Measurements from ENCODE around the gene ATP1A2.

DNA sequence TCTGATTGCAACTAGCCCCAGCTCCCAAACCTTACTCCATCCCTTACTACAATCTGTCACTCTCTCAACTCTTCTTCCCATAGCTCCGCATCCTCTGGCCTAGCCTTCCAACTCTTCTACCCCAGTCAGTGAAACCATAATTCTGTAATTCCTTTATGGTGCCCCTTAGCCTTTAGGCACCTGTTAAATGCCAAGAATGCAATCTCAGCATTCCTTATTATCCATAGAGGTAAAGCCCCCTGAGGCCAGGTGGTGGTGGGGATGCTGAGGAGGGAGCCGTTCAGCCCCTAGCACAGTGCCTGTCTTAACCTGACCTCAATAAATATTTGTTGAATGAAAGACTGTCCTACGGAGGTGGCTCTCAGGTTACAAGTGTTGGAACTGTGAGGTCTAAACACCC, 14.0 kb downstream of the ATP1A2 start:
- TF ChIP-seq, protein P1, sequence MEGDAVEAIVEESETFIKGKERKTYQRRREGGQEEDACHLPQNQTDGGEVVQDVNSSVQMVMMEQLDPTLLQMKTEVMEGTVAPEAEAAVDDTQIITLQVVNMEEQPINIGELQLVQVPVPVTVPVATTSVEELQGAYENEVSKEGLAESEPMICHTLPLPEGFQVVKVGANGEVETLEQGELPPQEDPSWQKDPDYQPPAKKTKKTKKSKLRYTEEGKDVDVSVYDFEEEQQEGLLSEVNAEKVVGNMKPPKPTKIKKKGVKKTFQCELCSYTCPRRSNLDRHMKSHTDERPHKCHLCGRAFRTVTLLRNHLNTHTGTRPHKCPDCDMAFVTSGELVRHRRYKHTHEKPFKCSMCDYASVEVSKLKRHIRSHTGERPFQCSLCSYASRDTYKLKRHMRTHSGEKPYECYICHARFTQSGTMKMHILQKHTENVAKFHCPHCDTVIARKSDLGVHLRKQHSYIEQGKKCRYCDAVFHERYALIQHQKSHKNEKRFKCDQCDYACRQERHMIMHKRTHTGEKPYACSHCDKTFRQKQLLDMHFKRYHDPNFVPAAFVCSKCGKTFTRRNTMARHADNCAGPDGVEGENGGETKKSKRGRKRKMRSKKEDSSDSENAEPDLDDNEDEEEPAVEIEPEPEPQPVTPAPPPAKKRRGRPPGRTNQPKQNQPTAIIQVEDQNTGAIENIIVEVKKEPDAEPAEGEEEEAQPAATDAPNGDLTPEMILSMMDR (IDR thresholded peaks at IDR 0.05) = no peak
- TF ChIP-seq POLR2A (IDR thresholded peaks at IDR 0.05) = no peak
